PC-3 (cell line): Measurements from ENCODE around the gene PRKX. TPM values are rescaled to one million over a fixed set of nuclear protein-coding genes. Genes with fewer than 3 reads are reported as not detected.

ENCODE experiments used
- ATAC-seq: fragments of 200-7000 bp; cut with Tn5 transposase; 2 replicates; pipeline ENCODE4 v1.9.1; 2020; ENCODE audit warnings: mild to moderate bottlenecking, moderate library complexity
- BruUV-seq: library from RNA; stranded (reverse); fragments of 400-500 nt; replicated peaks from 2 replicates; lab custom pipeline; 2021; lab: Mats Ljungman, UMichigan
- CTCF ChIA-PET: fragments of 300-600 bp; sonication (Branson Sonifier 250); formaldehyde crosslinking; loops from one replicate; lab custom pipeline; 2022; ENCODE audit warnings: antibody characterized with exemption; lab: Charles Lee
- POLR2A ChIA-PET: fragments of 300-600 bp; sonication (Branson Sonifier 250); formaldehyde crosslinking; loops from one replicate; lab custom pipeline; 2022; ENCODE audit warnings: antibody characterized with exemption; ENCODE audit not compliant: unreplicated experiment; lab: Charles Lee
- DNase-seq: peaks from one replicate; pipeline ENCODE4 v3.0.0-alpha.2; 2015
- H2AFZ ChIP-seq: fragments of 300-600 bp; sonication (generic); 2 replicates; pipeline ENCODE4 v1.6.0; 2016; ENCODE audit warnings: antibody characterized with exemption, low read length
- H3F3A ChIP-seq: fragments of 300-600 bp; sonication (generic); one replicate; pipeline ENCODE4 v1.6.0; 2017; ENCODE audit warnings: antibody characterized with exemption, low read length, control low read depth, mild to moderate bottlenecking; ENCODE audit not compliant: unreplicated experiment
- H3K27ac ChIP-seq: fragments of 300-600 bp; sonication (generic); 2 replicates; pipeline ENCODE4 v1.5.1; 2016; ENCODE audit warnings: mild to moderate bottlenecking, low read length
- H3K27me3 ChIP-seq: fragments of 300-600 bp; sonication (generic); 2 replicates; pipeline ENCODE4 v1.6.1; 2016; ENCODE audit warnings: low read length, mixed read lengths
- H3K36me3 ChIP-seq: fragments of 300-600 bp; sonication (generic); 2 replicates; pipeline ENCODE4 v1.6.1; 2016; ENCODE audit warnings: low read depth, mixed run types, low read length, mixed read lengths
- H3K4me1 ChIP-seq: fragments of 300-600 bp; sonication (generic); 2 replicates; pipeline ENCODE4 v1.5.1; 2016; ENCODE audit warnings: low read length; ENCODE audit not compliant: insufficient read depth
- H3K4me2 ChIP-seq: fragments of 300-600 bp; sonication (generic); 2 replicates; pipeline ENCODE4 v1.6.0; 2016; ENCODE audit warnings: low read length
- H3K4me3 ChIP-seq: fragments of 300-600 bp; sonication (generic); 2 replicates; pipeline ENCODE4 v1.5.1; 2016; ENCODE audit warnings: mild to moderate bottlenecking, low read length, mixed read lengths
- H3K79me2 ChIP-seq: fragments of 300-600 bp; sonication (generic); 2 replicates; pipeline ENCODE4 v1.6.1; 2017; ENCODE audit warnings: low read length, mixed read lengths
- H3K9ac ChIP-seq: fragments of 300-600 bp; sonication (generic); 2 replicates; pipeline ENCODE4 v1.6.0; 2016; ENCODE audit warnings: mild to moderate bottlenecking, low read length
- H3K9me2 ChIP-seq: fragments of 300-600 bp; sonication (generic); replicated peaks from 2 replicates; pipeline ENCODE4 v1.6.1; 2016; ENCODE audit warnings: mixed run types, low read length, mixed read lengths
- H3K9me3 ChIP-seq: fragments of 300-600 bp; sonication (generic); 2 replicates; pipeline ENCODE4 v1.6.1; 2016; ENCODE audit warnings: low read length, mixed read lengths
- H4K20me1 ChIP-seq: fragments of 300-600 bp; sonication (generic); 2 replicates; pipeline ENCODE4 v1.6.1; 2016; ENCODE audit warnings: low read length, mixed read lengths
- EZH2 ChIP-seq: fragments of 300-600 bp; sonication (generic); IDR thresholded peaks from one replicate; pipeline ENCODE4 v1.6.1; 2017; ENCODE audit warnings: antibody characterized with exemption, mild to moderate bottlenecking, low read length; ENCODE audit not compliant: unreplicated experiment
- EZH2phosphoT487 ChIP-seq: fragments of 300-600 bp; sonication (generic); IDR thresholded peaks from 2 replicates; pipeline ENCODE4 v1.6.1; 2018; ENCODE audit warnings: mild to moderate bottlenecking, antibody characterized with exemption, low read length, borderline replicate concordance
- intact Hi-C: fragments of 100-400 bp; cut with micrococcal nuclease; formaldehyde crosslinking; loops from 2 replicates; pipeline ENCODE4 v1.9.0; 2023
- total RNA-seq: library from RNA; depleted of rRNA; stranded (reverse); fragments of >200 nt; gene quantifications from 2 replicates; pipeline ENCODE4 v1.2.3, GENCODE V29; 2014
- TF ChIP-seq, protein P1 (sequence below): fragments of 300-600 bp; sonication (generic); conservative IDR thresholded peaks from 2 replicates; pipeline ENCODE4 v1.5.1; 2017; ENCODE audit warnings: antibody characterized with exemption, low read depth, mild to moderate bottlenecking, low read length

Gene PRKX
- total RNA-seq, 1 experiment from 2014 or later, result 22.2 TPM

DNA sequence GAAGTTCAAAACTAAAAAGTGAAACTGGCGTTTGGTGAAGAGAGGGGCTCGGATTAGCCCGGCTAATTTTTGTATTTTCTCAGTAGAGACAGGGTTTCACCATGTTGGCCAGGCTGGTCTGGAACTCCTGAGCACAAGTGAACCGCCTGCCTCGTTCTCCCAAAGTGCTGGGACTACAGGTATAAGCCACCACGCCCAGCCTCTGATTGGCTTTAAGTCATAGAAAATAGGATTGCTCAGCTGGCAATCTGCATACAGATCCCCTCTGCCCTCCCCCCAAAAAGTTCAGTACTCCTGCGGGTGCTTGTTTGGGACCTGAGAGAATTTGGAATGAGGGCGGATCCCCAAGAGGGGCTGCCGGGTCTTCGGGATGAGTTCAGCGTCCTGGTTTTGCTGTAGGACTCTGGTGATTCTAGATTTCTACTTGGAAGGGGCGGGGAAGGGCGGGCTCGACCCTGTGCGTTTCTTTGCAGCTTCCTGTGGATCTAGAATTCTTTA lies 537 bp upstream of the PRKX start:
- Histone ChIP-seq H3K36me3 (no peaks in the 10 kb centered on the region), H3K9me3 (no peaks in the 10 kb centered on the region), H3K9me2 (no peaks in the 10 kb centered on the region), H3K79me2 (peaks cover 39% of the 10 kb centered on the region), H3K4me1 (peaks cover 4% of the 10 kb centered on the region; the same call in 1 of the 2 replicates), H3K27me3 (no peaks in the 10 kb centered on the region), H2AFZ (peak overlapping the region; percentile 90), H3F3A (no peaks in the 10 kb centered on the region), H3K4me2 (peak overlapping the region; percentile 76), H4K20me1 (no peaks in the 10 kb centered on the region), H3K4me3 (peak overlapping the region; percentile 77), H3K9ac (peak overlapping the region; percentile 47; the same call in 1 of the 2 replicates), H3K27ac (no peak overlapping the region)
- TF ChIP-seq EZH2, result no peak
- no peak for TF ChIP-seq EZH2phosphoT487
- TF ChIP-seq, protein P1, sequence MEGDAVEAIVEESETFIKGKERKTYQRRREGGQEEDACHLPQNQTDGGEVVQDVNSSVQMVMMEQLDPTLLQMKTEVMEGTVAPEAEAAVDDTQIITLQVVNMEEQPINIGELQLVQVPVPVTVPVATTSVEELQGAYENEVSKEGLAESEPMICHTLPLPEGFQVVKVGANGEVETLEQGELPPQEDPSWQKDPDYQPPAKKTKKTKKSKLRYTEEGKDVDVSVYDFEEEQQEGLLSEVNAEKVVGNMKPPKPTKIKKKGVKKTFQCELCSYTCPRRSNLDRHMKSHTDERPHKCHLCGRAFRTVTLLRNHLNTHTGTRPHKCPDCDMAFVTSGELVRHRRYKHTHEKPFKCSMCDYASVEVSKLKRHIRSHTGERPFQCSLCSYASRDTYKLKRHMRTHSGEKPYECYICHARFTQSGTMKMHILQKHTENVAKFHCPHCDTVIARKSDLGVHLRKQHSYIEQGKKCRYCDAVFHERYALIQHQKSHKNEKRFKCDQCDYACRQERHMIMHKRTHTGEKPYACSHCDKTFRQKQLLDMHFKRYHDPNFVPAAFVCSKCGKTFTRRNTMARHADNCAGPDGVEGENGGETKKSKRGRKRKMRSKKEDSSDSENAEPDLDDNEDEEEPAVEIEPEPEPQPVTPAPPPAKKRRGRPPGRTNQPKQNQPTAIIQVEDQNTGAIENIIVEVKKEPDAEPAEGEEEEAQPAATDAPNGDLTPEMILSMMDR, result no peak
- POLR2A ChIA-PET, result interaction anchor here (0.6 kb wide), 1 partner anchor 195 kb away, joined by 3 read pairs; no protein-coding TSS in a partner anchor
- BruUV-seq, result no TSS peak
- peak; percentile 9 for DNase-seq
- CTCF ChIA-PET, result no interaction called here
- ATAC-seq, result peak; percentile 16
- intact Hi-C loops, result no loop called here

- Histone ChIP-seq H3K4me1 (peaks cover 4% of the 10 kb centered on the region; the same call in 1 of the 2 replicates), H3K27ac (no peak overlapping the region), H3K79me2 (peaks cover 41% of the 10 kb centered on the region), H3K4me2 (peak overlapping the region; percentile 83), H4K20me1 (no peaks in the 10 kb centered on the region), H2AFZ (peak overlapping the region; percentile 60; the same call in 1 of the 2 replicates), H3K27me3 (no peaks in the 10 kb centered on the region), H3K9me3 (no peaks in the 10 kb centered on the region), H3K36me3 (no peaks in the 10 kb centered on the region), H3F3A (no peaks in the 10 kb centered on the region), H3K9ac (peak overlapping the region; percentile 66), H3K9me2 (no peaks in the 10 kb centered on the region), H3K4me3 (peak overlapping the region; percentile 77)
- TF ChIP-seq EZH2phosphoT487 (no peak), EZH2 (no peak)
- TF ChIP-seq, protein P1, result no peak
- no TSS peak for BruUV-seq
- POLR2A ChIA-PET, result no interaction called here
- peak; percentile 1 for DNase-seq
- CTCF ChIA-PET, result no interaction called here
- peak; percentile 39 for ATAC-seq
- intact Hi-C loops, result no loop called here
These were observed 602 bp downstream of the PRKX start for GRCh38 chrX:3712870-3713224.

DNA sequence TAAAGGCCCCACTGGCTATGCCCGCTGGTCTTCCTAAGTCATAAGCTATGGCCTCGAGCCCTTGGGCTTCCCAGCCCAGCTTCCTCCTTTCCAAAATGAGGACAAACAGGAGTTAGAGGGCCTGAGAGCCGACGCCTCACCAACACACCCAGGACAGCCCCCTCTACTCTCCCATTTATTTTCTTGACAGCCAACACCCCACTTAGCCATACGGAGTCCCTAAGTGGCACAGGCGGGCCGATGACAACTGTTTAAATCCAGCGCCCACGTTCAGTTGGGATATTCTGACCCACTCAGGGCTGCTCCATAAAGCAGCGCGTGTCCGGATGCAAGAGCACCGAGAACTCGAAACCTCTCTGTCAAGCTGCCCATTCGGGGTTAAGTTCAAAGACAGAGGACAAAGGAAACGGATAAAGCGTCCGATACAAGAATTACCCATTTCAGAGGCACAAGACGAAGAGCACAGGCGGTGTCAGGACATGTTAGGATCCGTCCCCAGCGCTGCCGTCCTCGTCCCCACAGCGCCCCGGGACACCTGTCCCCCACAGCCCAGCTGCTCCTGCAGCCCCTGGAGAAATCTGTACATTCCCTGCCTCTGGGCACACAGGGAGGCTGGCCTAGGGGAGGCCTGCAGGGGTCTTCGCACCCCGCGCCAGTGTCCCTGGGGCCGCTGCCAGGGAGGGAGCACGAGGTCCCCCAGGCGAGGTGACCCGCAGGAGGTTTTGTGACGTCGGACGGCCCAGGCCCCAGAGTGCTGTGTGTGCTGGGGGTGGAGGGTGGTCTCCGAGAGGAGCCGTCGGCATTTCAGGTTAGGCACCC lies 1.2 kb downstream of the PRKX start:
- TSS peak; percentile 35 for BruUV-seq
- POLR2A ChIA-PET, result no interaction called here

More for the DNA sequence above, 1.2 kb downstream of the PRKX start:
- peak overlapping the region; percentile 60; the same call in 1 of the 2 replicates for H2AFZ ChIP-seq
- no peak for TF ChIP-seq EZH2phosphoT487
- TF ChIP-seq, protein P1, result no peak
- TF ChIP-seq EZH2, result no peak
- H4K20me1 ChIP-seq, result no peaks in the 10 kb centered on the region
- no peak overlapping the region for H3K27ac ChIP-seq
- ATAC-seq, result peak; percentile 12
- peak overlapping the region; percentile 66 for H3K9ac ChIP-seq
- DNase-seq, result peak; percentile 20
- intact Hi-C loops, result no loop called here
- H3K4me1 ChIP-seq, result peaks cover 4% of the 10 kb centered on the region; the same call in 1 of the 2 replicates
- H3K9me2 ChIP-seq, result no peaks in the 10 kb centered on the region
- no peaks in the 10 kb centered on the region for H3F3A ChIP-seq
- peak overlapping the region; percentile 77 for H3K4me3 ChIP-seq
- peaks cover 41% of the 10 kb centered on the region for H3K79me2 ChIP-seq
- H3K9me3 ChIP-seq, result no peaks in the 10 kb centered on the region
- no peaks in the 10 kb centered on the region for H3K27me3 ChIP-seq
- CTCF ChIA-PET, result no interaction called here
- no peaks in the 10 kb centered on the region for H3K36me3 ChIP-seq
- H3K4me2 ChIP-seq, result peak overlapping the region; percentile 83
